ENCODE data around the gene MCM7. TPM values are rescaled to one million over a fixed set of nuclear protein-coding genes. Genes with fewer than 3 reads are reported as not detected.

Gene MCM7
- total and polyA plus RNA-seq, 2 of the 13 experiments (the other 11 are each of a cell fraction or from before 2014, with no cell fraction given) = 84.5 to 214 TPM

GRCh38 chr7:100127866-100128636 is 26.9 kb upstream of the MCM7 start (continued):
- TF ChIP-seq ZNF276 (CRISPR knock-in tag; IDR thresholded peaks at IDR 0.05; ENCODE audit: low read depth) (no peak), KLF11 (CRISPR knock-in tag; IDR thresholded peaks at IDR 0.05) (no peak), ZNF160 (CRISPR knock-in tag; IDR thresholded peaks at IDR 0.05) (no peak), ZNF570 (CRISPR knock-in tag; IDR thresholded peaks at IDR 0.05; ENCODE audit: borderline replicate concordance) (no peak), TBX3 (IDR thresholded peaks at IDR 0.05; ENCODE audit: borderline replicate concordance) (no peak), ZNF230 (CRISPR knock-in tag; IDR thresholded peaks at IDR 0.05) (0 out of 2 replicates have a peak, but pooled peaks have one; percentile 61), ZNF773 (CRISPR knock-in tag; IDR thresholded peaks at IDR 0.05; ENCODE audit: borderline replicate concordance) (no peak), ZNF383 (CRISPR knock-in tag; IDR thresholded peaks at IDR 0.05; ENCODE audit: borderline replicate concordance) (no peak), ZNF350 (CRISPR knock-in tag; IDR thresholded peaks at IDR 0.05; ENCODE audit: borderline replicate concordance, low read depth) (no peak), ZNF138 (CRISPR knock-in tag; IDR thresholded peaks at IDR 0.05; ENCODE audit: low read depth) (no peak), ZNF703 (CRISPR knock-in tag; IDR thresholded peaks at IDR 0.05; ENCODE audit: borderline replicate concordance) (0 out of 2 replicates have a peak, but pooled peaks have one; percentile 12), ZFP41 (CRISPR knock-in tag; IDR thresholded peaks at IDR 0.05; ENCODE audit: borderline replicate concordance) (no peak), MATR3 (CRISPR knock-in tag; IDR thresholded peaks at IDR 0.05) (no peak), SMC3 (IDR thresholded peaks at IDR 0.05; ENCODE audit: low read length) (no peak)
- TF ChIP-seq, protein P1, sequence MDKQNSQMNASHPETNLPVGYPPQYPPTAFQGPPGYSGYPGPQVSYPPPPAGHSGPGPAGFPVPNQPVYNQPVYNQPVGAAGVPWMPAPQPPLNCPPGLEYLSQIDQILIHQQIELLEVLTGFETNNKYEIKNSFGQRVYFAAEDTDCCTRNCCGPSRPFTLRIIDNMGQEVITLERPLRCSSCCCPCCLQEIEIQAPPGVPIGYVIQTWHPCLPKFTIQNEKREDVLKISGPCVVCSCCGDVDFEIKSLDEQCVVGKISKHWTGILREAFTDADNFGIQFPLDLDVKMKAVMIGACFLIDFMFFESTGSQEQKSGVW (CRISPR knock-in tag; IDR thresholded peaks at IDR 0.05; ENCODE audit: borderline replicate concordance) = no peak
- TF ChIP-seq, protein P2, sequence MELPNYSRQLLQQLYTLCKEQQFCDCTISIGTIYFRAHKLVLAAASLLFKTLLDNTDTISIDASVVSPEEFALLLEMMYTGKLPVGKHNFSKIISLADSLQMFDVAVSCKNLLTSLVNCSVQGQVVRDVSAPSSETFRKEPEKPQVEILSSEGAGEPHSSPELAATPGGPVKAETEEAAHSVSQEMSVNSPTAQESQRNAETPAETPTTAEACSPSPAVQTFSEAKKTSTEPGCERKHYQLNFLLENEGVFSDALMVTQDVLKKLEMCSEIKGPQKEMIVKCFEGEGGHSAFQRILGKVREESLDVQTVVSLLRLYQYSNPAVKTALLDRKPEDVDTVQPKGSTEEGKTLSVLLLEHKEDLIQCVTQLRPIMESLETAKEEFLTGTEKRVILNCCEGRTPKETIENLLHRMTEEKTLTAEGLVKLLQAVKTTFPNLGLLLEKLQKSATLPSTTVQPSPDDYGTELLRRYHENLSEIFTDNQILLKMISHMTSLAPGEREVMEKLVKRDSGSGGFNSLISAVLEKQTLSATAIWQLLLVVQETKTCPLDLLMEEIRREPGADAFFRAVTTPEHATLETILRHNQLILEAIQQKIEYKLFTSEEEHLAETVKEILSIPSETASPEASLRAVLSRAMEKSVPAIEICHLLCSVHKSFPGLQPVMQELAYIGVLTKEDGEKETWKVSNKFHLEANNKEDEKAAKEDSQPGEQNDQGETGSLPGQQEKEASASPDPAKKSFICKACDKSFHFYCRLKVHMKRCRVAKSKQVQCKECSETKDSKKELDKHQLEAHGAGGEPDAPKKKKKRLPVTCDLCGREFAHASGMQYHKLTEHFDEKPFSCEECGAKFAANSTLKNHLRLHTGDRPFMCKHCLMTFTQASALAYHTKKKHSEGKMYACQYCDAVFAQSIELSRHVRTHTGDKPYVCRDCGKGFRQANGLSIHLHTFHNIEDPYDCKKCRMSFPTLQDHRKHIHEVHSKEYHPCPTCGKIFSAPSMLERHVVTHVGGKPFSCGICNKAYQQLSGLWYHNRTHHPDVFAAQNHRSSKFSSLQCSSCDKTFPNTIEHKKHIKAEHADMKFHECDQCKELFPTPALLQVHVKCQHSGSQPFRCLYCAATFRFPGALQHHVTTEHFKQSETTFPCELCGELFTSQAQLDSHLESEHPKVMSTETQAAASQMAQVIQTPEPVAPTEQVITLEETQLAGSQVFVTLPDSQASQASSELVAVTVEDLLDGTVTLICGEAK (IDR thresholded peaks at IDR 0.05) = no peak
- TF ChIP-seq, protein P2 (CRISPR knock-in tag; IDR thresholded peaks at IDR 0.05) = no peak; the same call in 1 of the 2 replicates

Measured in HepG2 (cell line).